ENCODE results near the gene SIX3. TPM values are rescaled to one million over a fixed set of nuclear protein-coding genes. Genes with fewer than 3 reads are reported as not detected.

Gene SIX3
- polyA plus RNA-seq, 1 of the 3 experiments (the other 2 are of a cell fraction), result 0.58 TPM

GRCh38 chr2:44951714-44952113 is 10.2 kb downstream of the SIX3 start:
- no peaks in the 10 kb centered on the region for H4K20me1 ChIP-seq (ENCODE audit: insufficient read depth)
- ChIA-PET CTCF (interaction anchor here (1.2 to 20.5 kb wide), 7 partner anchors 8 to 560 kb away, joined by 3 to 581 read pairs (median 7); no protein-coding TSS in a partner anchor), POLR2A (no interaction called here)
- H2AFZ ChIP-seq (ENCODE audit: low read depth), result no peak overlapping the region
- H3K9me2 ChIP-seq, result no peaks in the 10 kb centered on the region
- no peaks in the 10 kb centered on the region for H3K27me3 ChIP-seq (ENCODE audit: insufficient read depth)
- H3K79me2 ChIP-seq (ENCODE audit: insufficient read depth), result no peaks in the 10 kb centered on the region
- no peak for TF ChIP-seq NFIC (IDR thresholded peaks at IDR 0.05; ENCODE audit: borderline replicate concordance)
- no peak for TF ChIP-seq RCOR1 (IDR thresholded peaks at IDR 0.05; ENCODE audit: low read length)
- TF ChIP-seq PBX3 (IDR thresholded peaks at IDR 0.05), result no peak
- no peak for TF ChIP-seq MXI1 (IDR thresholded peaks at IDR 0.05; ENCODE audit: low read depth, low read length)
- no peak for TF ChIP-seq USF1 (IDR thresholded peaks at IDR 0.05; ENCODE audit: borderline replicate concordance, low read depth)
- peaks cover 0 to 34% of the 10 kb centered on the region in 2 experiments; a peak in 1 of 4 replicates for H3K4me1 ChIP-seq (ENCODE audit: control insufficient read depth in 1 of 2, insufficient read depth in 2 of 2, low read depth in 1 of 2, low read length in 1 of 2)
- 89% methylated on average over 8 of the region's 8 CpGs for WGBS (ENCODE audit: low lambda C conversion rate)
- H3K36me3 ChIP-seq (replicated peaks in 1 of 2; ENCODE audit: control insufficient read depth in 1 of 2, insufficient read depth in 2 of 2, low read length in 1 of 2), result peaks cover 0 to 2% of the 10 kb centered on the region in 2 experiments
- no peaks in the 10 kb centered on the region for H3K9me3 ChIP-seq
- H3K9ac ChIP-seq, result no peak overlapping the region
- no peak overlapping the region for H3K4me2 ChIP-seq
- H3F3A ChIP-seq (replicated peaks; ENCODE audit: insufficient read depth), result no peaks in the 10 kb centered on the region
- no peak for DNase-seq
- peak overlapping the region in 1 of 2 experiments; percentile 13; a peak in 1 of 4 replicates for H3K27ac ChIP-seq (ENCODE audit: low read depth in 2 of 2, low read length in 1 of 2)
- H3K4me3 ChIP-seq (ENCODE audit: low read depth in 2 of 2, low read length in 1 of 2), result no peak overlapping the region

GRCh38 chr2:44952143-44952805 is 10.8 kb downstream of the SIX3 start:
- Histone ChIP-seq H3K9me3 (no peaks in the 10 kb centered on the region), H3K9me2 (no peaks in the 10 kb centered on the region), H3K4me1 (ENCODE audit: control insufficient read depth in 1 of 2, insufficient read depth in 2 of 2, low read depth in 1 of 2, low read length in 1 of 2) (peaks cover 0 to 28% of the 10 kb centered on the region in 2 experiments; a peak in 1 of 4 replicates), H3K4me2 (no peak overlapping the region), H3K4me3 (ENCODE audit: low read depth in 2 of 2, low read length in 1 of 2) (no peak overlapping the region), H3K27ac (ENCODE audit: low read depth in 2 of 2, low read length in 1 of 2) (no peak overlapping the region), H3F3A (replicated peaks; ENCODE audit: insufficient read depth) (no peaks in the 10 kb centered on the region), H4K20me1 (ENCODE audit: insufficient read depth) (no peaks in the 10 kb centered on the region), H2AFZ (ENCODE audit: low read depth) (no peak overlapping the region), H3K27me3 (ENCODE audit: insufficient read depth) (no peaks in the 10 kb centered on the region), H3K79me2 (ENCODE audit: insufficient read depth) (no peaks in the 10 kb centered on the region), H3K9ac (no peak overlapping the region), H3K36me3 (replicated peaks in 1 of 2; ENCODE audit: control insufficient read depth in 1 of 2, insufficient read depth in 2 of 2, low read length in 1 of 2) (peaks cover 0 to 2% of the 10 kb centered on the region in 2 experiments)
- CTCF ChIA-PET, result interaction anchor here (1.4 to 20.5 kb wide), 7 partner anchors 9 to 908 kb away, joined by 4 to 581 read pairs (median 48); no protein-coding TSS in a partner anchor
- POLR2A ChIA-PET, result no interaction called here
- DNase-seq, result peak; percentile 76
- WGBS (ENCODE audit: low lambda C conversion rate), result 82% methylated on average over 57 of the region's 59 CpGs
- no peak for TF ChIP-seq IRF3 (IDR thresholded peaks at IDR 0.05; ENCODE audit: low read depth, low read length)
- peak; percentile 34 for TF ChIP-seq CTCF (IDR thresholded peaks at IDR 0.05)
